Measurements from ENCODE around the gene NPIPB8. TPM values are rescaled to one million over a fixed set of nuclear protein-coding genes. Genes with fewer than 3 reads are reported as not detected.
"Not testable (repeated sequence)": the region's sequence is repeated elsewhere in the genome, so short reads cannot be mapped to it uniquely, and the experiment has no call there.

Gene NPIPB8
- total RNA-seq, 1 experiment from 2014 or later: 1.1 TPM

DNA sequence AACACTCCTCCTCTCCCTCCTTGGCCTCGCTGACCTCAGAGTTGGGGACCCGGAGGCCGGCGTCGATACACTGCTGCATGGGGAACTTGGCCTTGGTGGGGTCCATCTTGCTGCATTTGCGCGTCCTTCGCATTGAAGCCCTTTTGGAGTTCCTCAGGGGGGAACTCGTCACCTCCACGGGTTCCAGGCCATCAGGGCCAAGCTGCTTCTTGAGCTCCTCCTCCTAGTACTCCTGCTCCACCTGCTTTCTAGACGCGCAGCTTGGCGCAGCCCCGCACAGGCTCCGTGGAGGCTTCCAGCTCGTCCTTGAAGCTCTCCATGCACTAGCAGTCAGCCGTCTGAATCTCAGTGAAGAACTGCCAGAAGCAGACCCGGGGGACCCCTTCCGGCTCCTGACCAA lies 62.5 kb downstream of the NPIPB8 start:
- H3K4me1 ChIP-seq (ENCODE audit: insufficient read depth, low read length); H3K4me2 ChIP-seq (ENCODE audit: low read length); H3K9me3 ChIP-seq (ENCODE audit: low read length); DNase-seq; H2AFZ ChIP-seq (ENCODE audit: low read length); H3K79me2 ChIP-seq (ENCODE audit: low read length); ATAC-seq; H3K4me3 ChIP-seq (ENCODE audit: low read length); H3K27ac ChIP-seq (ENCODE audit: low read length); H3K9me2 ChIP-seq (replicated peaks; ENCODE audit: low read length); H3F3A ChIP-seq (ENCODE audit: low read length, unreplicated experiment); CTCF ChIA-PET; H3K27me3 ChIP-seq (ENCODE audit: low read length); H3K36me3 ChIP-seq (ENCODE audit: low read depth, low read length); H3K9ac ChIP-seq (ENCODE audit: low read length); intact Hi-C loops (cut with micrococcal nuclease); BruUV-seq (replicated peaks); H4K20me1 ChIP-seq (ENCODE audit: low read length); POLR2A ChIA-PET (ENCODE audit: unreplicated experiment): not testable (repeated sequence)

DNA sequence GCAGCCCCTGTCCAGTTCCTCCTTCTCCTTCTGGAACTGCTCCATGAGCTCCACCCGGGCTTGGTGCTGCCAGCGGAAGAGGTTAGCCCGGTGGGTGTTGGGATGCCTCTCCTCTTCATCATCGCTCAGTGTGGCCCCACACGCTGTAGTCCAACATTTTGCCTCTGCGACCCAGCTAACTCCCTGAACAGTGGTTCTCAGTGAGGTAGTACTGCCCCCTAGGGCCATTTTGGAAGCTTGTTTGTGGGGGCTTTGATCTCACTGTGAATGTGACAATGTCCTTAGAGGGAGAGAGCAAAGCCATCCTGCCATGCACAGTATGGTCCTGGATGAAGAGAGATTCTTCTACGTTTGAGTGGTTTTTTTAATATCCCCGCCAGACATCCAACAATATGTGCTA lies 63.5 kb downstream of the NPIPB8 start:
- H3K27ac ChIP-seq (ENCODE audit: low read length); H3K9ac ChIP-seq (ENCODE audit: low read length); H3K36me3 ChIP-seq (ENCODE audit: low read depth, low read length); H3K4me3 ChIP-seq (ENCODE audit: low read length); POLR2A ChIA-PET (ENCODE audit: unreplicated experiment); H3K79me2 ChIP-seq (ENCODE audit: low read length); H2AFZ ChIP-seq (ENCODE audit: low read length); H4K20me1 ChIP-seq (ENCODE audit: low read length); BruUV-seq (replicated peaks); CTCF ChIA-PET; ATAC-seq; H3K9me3 ChIP-seq (ENCODE audit: low read length); DNase-seq; H3F3A ChIP-seq (ENCODE audit: low read length, unreplicated experiment); intact Hi-C loops (cut with micrococcal nuclease); H3K4me1 ChIP-seq (ENCODE audit: insufficient read depth, low read length); H3K4me2 ChIP-seq (ENCODE audit: low read length); H3K9me2 ChIP-seq (replicated peaks; ENCODE audit: low read length); H3K27me3 ChIP-seq (ENCODE audit: low read length): not testable (repeated sequence)

DNA sequence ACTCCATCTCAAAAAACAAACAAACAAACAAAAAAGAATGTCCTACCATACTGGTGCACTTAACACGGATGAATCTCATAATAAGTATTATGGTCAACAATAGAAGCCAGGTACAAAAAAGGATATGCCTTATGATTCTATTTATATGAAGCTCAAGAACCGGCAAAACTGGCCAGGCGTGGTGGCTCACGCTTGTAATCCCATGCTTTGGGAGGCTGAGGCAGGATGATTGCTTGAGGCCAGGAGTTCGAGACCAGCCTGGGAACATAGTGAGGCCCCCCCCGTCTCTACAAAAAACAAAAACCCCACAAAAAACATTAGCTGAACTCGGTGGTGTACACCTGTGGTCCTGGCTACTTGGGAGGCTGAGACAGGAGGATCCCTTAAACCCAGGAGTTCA lies 66.4 kb downstream of the NPIPB8 start:
- H3K9me3 ChIP-seq (ENCODE audit: low read length); H3K9ac ChIP-seq (ENCODE audit: low read length); CTCF ChIA-PET; H3K79me2 ChIP-seq (ENCODE audit: low read length); DNase-seq; POLR2A ChIA-PET (ENCODE audit: unreplicated experiment); H3K27ac ChIP-seq (ENCODE audit: low read length); H3F3A ChIP-seq (ENCODE audit: low read length, unreplicated experiment); H3K4me3 ChIP-seq (ENCODE audit: low read length); H3K9me2 ChIP-seq (replicated peaks; ENCODE audit: low read length); intact Hi-C loops (cut with micrococcal nuclease); H3K27me3 ChIP-seq (ENCODE audit: low read length); H3K36me3 ChIP-seq (ENCODE audit: low read depth, low read length); BruUV-seq (replicated peaks); H4K20me1 ChIP-seq (ENCODE audit: low read length); H3K4me2 ChIP-seq (ENCODE audit: low read length); H3K4me1 ChIP-seq (ENCODE audit: insufficient read depth, low read length); ATAC-seq; H2AFZ ChIP-seq (ENCODE audit: low read length): not testable (repeated sequence)

Other genes with a start within 250 kb of the NPIPB8 start
- 47.6 and 80.4 TPM in 2 replicates for gene EIF3CL, start 234.2 kb upstream of the NPIPB8 start, total RNA-seq (2014; rRNA removed)
- gene NPIPB7, start 165.7 kb upstream of the NPIPB8 start, total RNA-seq (2014; rRNA removed): not detected in 2 replicates
- gene CLN3, start 146.0 kb upstream of the NPIPB8 start, total RNA-seq (2014; rRNA removed): 10.7 and 13.3 TPM in 2 replicates
- gene APOBR, start 143.4 kb upstream of the NPIPB8 start, total RNA-seq (2014; rRNA removed): 0.04 TPM in 1 of 2 replicates, not detected in the other
- not detected in 2 replicates for gene IL27, start 131.2 kb upstream of the NPIPB8 start, total RNA-seq (2014; rRNA removed)
- gene NUPR1, start 99.1 kb upstream of the NPIPB8 start, total RNA-seq (2014; rRNA removed): 9.2 and 16.5 TPM in 2 replicates
- gene SGF29, start 84.1 kb upstream of the NPIPB8 start, total RNA-seq (2014; rRNA removed): 22.3 and 25.9 TPM in 2 replicates
- gene SULT1A2, start 41.0 kb upstream of the NPIPB8 start, total RNA-seq (2014; rRNA removed): 0.17 TPM in 1 of 2 replicates, not detected in the other
- 2.9 and 4.7 TPM in 2 replicates for gene SULT1A1, start 28.0 kb upstream of the NPIPB8 start, total RNA-seq (2014; rRNA removed)
- gene EIF3C, start 73.4 kb downstream of the NPIPB8 start, total RNA-seq (2014; rRNA removed): 369 and 630 TPM in 2 replicates
- gene NPIPB9, start 113.7 kb downstream of the NPIPB8 start, total RNA-seq (2014; rRNA removed): 1.7 TPM in 1 of 2 replicates, not detected in the other
- gene ATXN2L, start 184.9 kb downstream of the NPIPB8 start, total RNA-seq (2014; rRNA removed): 65.8 and 104 TPM in 2 replicates
- gene TUFM, start 208.3 kb downstream of the NPIPB8 start, total RNA-seq (2014; rRNA removed): 185 and 198 TPM in 2 replicates
- 22.2 and 24.4 TPM in 2 replicates for gene SH2B1, start 225.8 kb downstream of the NPIPB8 start, total RNA-seq (2014; rRNA removed)
- 0.23 and 0.87 TPM in 2 replicates for gene ATP2A1, start 240.4 kb downstream of the NPIPB8 start, total RNA-seq (2014; rRNA removed)

All from PC-3 (cell line).